Omental fat pad (tissue), 4 donors: ENCODE measurements around the gene PRND. TPM values are rescaled to one million over a fixed set of nuclear protein-coding genes. Genes with fewer than 3 reads are reported as not detected.

Source experiments
- ATAC-seq: fragments of 150-250 bp; one replicate; pipeline ENCODE4 v1.9.1; 2016; ENCODE audit warnings: mild to moderate bottlenecking, moderate library complexity; ENCODE audit not compliant: low FRiP score
- DNase-seq: peaks from one replicate; pipeline ENCODE4 v3.0.0-alpha.2; 2019; ENCODE audit warnings: low spot score
- total RNA-seq, 4 donors: library from RNA; depleted of rRNA; stranded (reverse); fragments of >200 nt; gene quantifications; one replicate each; pipeline ENCODE4 v1.1.0, GENCODE V29; 2016
- TF ChIP-seq, protein P1 (sequence below), 3 donors: fragments of 450-650 bp; IDR thresholded peaks; one replicate each; pipeline ENCODE4 v1.5.1; 2016 to 2017; ENCODE audit warnings: antibody characterized with exemption in 3 of 3, mild to moderate bottlenecking in 3 of 3, moderate library complexity in 2 of 3

PRND gene, protein sequence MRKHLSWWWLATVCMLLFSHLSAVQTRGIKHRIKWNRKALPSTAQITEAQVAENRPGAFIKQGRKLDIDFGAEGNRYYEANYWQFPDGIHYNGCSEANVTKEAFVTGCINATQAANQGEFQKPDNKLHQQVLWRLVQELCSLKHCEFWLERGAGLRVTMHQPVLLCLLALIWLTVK
- total RNA-seq = under 1 TPM in 1 of 4 donors, not detected in 3; 0.09 TPM

- no peak for DNase-seq
- TF ChIP-seq, protein P1, sequence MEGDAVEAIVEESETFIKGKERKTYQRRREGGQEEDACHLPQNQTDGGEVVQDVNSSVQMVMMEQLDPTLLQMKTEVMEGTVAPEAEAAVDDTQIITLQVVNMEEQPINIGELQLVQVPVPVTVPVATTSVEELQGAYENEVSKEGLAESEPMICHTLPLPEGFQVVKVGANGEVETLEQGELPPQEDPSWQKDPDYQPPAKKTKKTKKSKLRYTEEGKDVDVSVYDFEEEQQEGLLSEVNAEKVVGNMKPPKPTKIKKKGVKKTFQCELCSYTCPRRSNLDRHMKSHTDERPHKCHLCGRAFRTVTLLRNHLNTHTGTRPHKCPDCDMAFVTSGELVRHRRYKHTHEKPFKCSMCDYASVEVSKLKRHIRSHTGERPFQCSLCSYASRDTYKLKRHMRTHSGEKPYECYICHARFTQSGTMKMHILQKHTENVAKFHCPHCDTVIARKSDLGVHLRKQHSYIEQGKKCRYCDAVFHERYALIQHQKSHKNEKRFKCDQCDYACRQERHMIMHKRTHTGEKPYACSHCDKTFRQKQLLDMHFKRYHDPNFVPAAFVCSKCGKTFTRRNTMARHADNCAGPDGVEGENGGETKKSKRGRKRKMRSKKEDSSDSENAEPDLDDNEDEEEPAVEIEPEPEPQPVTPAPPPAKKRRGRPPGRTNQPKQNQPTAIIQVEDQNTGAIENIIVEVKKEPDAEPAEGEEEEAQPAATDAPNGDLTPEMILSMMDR (IDR thresholded peaks at IDR 0.05) = no peak
- no peak for ATAC-seq
Measured at GRCh38 chr20:4721719-4722118, at the start of gene PRND. Gene PRND, plus strand, starts transcription at chr20:4721909. Its CDS starts 2,643 bp downstream, at chr20:4724552.

DNA sequence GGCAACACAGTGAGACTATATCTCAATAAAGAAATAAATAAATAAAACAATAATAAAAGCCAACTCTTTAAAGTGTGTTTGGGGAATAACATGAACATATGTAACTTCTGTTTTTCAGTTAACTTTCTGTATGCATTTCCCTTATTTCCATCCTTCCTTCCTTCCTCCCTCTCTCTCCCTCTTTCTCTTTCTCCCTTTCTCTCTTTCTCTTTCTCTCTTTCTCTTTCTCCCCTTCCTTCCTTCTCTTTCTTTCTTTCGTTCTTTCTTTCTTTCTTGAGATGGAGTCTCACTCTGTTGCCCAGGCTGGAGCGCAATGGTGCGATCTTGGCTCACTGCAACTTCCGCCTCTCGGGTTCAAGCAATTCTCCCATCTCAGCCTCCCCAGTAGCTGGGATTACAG, 48.8 kb upstream of the PRND start:
- TF ChIP-seq, protein P1 (IDR thresholded peaks at IDR 0.05) = no peak
- DNase-seq = no peak
- ATAC-seq = no peak

DNA sequence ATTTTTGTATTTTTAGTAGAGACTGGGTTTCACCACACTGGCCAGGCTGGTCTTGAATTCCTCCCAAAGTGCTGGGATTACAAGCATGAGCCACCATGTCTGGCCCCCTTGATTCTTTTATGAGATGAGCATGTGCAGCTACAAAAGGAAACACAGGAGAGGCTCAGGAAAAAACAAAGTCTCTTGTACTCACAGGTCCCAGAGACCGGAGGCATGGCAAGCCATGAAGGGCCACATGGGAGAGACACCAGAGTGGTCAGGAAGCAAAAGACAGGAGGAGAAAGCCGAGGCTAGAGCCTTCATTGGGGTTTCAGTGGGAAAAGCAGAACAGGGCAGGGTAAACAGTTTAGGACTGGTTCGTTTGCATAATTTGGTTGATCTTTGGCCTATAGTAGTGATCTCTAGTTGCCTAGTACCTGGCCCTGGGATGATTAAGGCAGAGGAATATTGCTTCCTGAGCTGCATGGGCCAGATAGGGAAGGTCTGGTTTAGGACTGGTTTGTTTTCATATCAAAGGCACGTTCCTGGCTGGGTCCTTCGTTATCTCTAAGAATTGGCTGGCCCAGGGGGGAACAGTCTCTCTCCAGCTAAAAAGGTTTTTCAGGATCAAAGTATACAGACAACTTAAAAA, 48.2 kb upstream of the PRND start:
- ATAC-seq = no peak
- no peak for DNase-seq
- TF ChIP-seq, protein P1 (IDR thresholded peaks at IDR 0.05) = no peak

DNA sequence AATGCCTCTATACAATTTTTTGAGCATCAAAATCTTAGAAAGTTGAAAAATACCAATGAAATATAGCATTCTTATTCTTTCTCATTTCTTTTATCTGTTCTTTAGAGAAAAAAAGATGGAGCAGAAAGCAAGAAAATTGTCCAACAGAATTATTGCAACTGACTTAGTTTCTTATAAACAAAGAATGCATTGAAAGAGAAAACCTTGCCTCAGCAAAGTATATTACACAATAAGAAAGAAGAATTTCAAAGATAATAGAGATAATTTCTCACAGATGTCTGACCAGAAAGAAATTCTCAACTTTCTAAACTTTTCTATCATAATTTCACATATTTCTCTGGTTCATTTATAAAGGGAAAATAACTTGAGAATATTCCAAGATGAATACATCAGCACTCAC, 47.0 kb upstream of the PRND start:
- no peak for ATAC-seq
- TF ChIP-seq, protein P1 (IDR thresholded peaks at IDR 0.05) = no peak
- DNase-seq = no peak

DNA sequence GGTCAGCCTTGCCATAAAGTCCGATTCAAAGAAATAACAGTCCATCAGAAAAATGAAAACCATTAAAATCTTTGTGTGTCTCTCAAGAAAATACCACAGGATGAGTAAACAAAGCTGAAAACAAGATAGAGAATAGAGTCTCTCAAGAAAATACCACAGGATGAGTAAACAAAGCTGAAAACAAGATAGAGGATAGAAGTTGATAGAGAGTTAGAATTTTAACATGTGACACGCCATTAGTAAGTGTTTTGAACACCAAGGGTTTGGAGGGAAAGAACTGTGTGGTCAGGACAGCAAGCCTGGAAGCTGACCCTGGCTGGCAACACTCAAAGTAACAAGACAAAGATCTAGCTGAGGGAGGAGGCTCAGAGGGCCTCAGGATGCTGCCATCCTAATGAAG, 43.9 kb upstream of the PRND start:
- no peak for DNase-seq
- ATAC-seq = no peak
- TF ChIP-seq, protein P1 (IDR thresholded peaks at IDR 0.05) = no peak

- TF ChIP-seq, protein P1 (IDR thresholded peaks at IDR 0.05) = no peak
- ATAC-seq (no peak), DNase-seq (no peak)
Measured at GRCh38 chr20:4681401-4681800, 40.3 kb upstream of the PRND start.

DNA sequence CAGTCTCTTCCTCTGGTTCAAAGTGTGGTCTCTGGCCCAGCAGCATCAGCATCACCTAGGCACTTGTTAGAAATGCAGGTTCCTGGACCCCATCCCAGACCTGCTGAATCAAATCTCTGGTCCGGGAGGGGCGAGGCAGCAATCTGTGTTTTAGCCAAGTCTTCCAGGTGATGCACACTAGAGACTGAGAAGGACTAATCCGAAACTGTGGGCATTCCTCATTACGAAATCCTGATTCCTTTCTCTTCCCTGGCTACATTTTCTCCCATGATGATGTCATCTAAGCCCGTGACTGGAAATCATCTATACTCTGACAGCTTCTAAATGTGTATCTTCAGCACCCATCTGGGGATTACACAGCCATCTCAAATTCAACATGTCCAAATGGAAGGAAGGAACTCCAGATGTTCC, 39.7 kb upstream of the PRND start:
- TF ChIP-seq, protein P1 (IDR thresholded peaks at IDR 0.05) = no peak
- ATAC-seq (no peak), DNase-seq (no peak)
